GM18858 (cell line): ENCODE measurements around the gene GIMAP7.
"Not testable (repeated sequence)": the region's sequence is repeated elsewhere in the genome, so short reads cannot be mapped to it uniquely, and the experiment has no call there.

Source experiments
- ATAC-seq: cut with Tn5 transposase; IDR thresholded peaks from one replicate; pipeline ENCODE4 v1.9.1; 2021; ENCODE audit not compliant: unreplicated experiment

GIMAP7 gene

DNA sequence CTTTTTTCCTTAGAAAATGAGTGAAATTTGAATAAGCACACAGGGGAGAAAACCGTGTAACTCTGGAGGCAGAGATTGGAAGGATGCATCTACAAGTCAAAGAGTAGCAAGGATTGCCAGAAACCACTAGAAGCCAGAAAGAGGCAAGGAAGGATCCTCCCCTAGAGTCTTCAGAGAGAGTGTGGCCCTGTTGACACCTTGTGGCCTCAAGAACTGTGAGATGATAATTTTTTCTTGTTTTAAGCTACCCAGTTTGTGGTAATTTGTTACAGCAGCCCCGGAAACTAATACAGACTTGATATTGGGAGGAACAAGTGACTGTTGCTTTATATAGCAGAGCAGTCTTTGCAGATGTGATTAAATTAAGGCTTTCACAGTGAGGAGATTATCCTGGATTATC lies 3.6 kb upstream of the GIMAP7 start:
- ATAC-seq = no peak

GRCh38 chr7:150513758-150514157 lies 914 bp upstream of the GIMAP7 start:
- ATAC-seq = no peak

DNA sequence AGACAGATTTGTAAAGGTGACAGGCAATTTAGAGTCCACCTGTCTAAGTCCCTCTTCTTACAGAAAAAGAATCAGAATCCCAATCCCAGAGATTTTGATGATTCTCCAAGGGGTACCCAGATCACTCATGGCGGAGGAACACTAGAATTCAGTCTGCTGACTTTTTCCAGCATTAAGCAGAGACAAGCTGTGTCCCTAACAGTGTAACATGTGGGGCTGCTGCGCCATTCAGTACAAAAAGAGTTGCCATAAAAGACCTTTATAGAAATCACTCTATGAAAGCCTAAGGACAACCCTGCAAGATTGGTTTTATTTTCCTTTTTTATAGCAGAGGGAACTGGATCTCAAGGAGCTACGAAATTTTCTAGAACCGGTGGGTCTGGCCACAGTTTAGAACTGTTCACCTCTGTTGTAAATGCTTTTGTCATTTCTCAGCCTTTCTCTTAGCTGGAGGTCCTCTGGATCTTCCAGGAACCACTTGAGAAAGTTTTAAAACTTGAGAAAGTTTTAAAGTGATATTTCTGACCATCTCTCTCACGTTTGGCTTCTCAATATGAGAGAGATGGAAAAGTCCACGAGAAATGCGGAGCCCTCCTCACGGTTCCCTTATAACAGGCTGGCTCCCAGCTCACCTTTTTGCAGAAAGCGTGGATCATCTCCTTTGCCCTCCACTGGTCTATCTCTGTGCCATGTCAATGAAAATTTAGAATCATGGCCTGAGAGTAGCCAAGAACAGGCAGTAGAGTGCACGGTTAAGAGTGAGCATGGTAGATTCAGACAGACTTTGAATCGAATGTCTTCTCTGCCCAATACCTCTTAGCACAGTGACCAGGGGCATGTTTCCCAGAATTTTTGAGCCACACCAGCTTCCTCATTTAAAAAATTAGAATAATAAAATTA lies 826 bp downstream of the GIMAP7 start:
- no peak for ATAC-seq

- no peak for ATAC-seq
Measured at GRCh38 chr7:150516956-150517745, 2.5 kb downstream of the GIMAP7 start.

- ATAC-seq = no peak
Measured at GRCh38 chr7:150519310-150519709, 4.6 kb downstream of the GIMAP7 start.

DNA sequence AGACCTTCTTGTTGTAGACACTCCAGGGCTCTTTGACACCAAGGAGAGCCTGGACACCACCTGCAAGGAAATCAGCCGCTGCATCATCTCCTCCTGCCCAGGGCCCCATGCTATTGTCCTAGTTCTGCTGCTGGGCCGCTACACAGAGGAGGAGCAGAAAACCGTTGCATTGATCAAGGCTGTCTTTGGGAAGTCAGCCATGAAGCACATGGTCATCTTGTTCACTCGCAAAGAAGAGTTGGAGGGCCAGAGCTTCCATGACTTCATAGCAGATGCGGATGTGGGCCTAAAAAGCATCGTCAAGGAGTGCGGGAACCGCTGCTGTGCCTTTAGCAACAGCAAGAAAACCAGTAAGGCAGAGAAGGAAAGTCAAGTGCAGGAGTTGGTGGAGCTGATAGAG lies 5.5 kb downstream of the GIMAP7 start:
- ATAC-seq = no peak

GRCh38 chr7:150522931-150523330 lies 8.3 kb downstream of the GIMAP7 start:
- not testable (repeated sequence) for ATAC-seq

- no peak for ATAC-seq
Measured at GRCh38 chr7:150524018-150524417, 9.3 kb downstream of the GIMAP7 start.

DNA sequence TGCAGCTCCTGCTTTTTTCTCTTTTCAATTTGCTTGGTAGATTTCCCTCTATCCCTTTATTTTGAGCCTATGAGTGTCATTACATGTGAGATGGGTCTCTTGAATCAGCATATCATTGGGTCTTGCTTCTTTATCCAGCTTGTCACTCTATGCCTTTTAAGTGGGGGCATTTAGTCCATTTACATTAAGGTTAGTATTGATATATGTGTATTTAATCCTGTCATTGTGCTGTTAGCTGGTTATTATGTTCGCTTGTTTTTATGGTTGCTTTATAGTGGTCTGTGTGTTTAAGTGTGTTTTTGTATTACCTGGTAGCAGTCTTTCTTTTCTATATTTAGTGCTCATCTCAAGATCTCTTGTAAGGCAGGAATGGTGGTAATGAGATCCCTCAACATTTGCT lies 17.0 kb downstream of the GIMAP7 start:
- no peak for ATAC-seq

- ATAC-seq = no peak
Measured at GRCh38 chr7:150538259-150538658, 23.6 kb downstream of the GIMAP7 start.

GRCh38 chr7:150553163-150553562 lies 38.5 kb downstream of the GIMAP7 start:
- no peak for ATAC-seq

DNA sequence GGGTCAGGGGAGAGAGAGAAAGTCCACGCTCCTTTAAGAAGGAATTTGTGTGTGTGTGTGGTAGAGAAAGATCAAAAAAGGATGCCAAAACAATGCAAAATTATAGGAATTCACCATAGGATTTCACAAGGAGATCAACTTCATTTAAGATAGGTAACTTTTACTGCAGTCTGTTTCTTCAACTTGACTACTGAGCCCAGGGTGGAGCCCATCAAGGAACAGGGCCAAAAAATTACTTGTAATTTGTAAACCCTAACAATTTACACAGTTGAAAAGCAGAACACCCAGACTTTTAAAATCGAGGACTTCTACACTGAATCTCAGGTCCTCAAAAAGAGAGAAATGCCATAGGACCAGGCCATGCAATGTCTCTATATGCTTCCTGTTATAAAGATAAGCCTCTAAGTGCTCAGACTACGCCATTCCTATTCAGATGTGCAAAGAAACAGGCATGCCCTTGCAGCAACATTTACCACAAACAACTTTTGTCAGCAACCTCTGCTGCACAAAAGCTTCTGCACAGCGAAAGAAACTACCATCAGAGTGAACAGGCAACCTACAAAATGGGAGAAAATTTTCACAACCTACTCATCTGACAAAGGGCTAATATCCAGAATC lies 42.0 kb downstream of the GIMAP7 start:
- no peak for ATAC-seq

- no peak for ATAC-seq
Measured at GRCh38 chr7:150560486-150560885, 45.8 kb downstream of the GIMAP7 start.

- no peak for ATAC-seq
Measured at GRCh38 chr7:150562919-150563318, 48.2 kb downstream of the GIMAP7 start.

DNA sequence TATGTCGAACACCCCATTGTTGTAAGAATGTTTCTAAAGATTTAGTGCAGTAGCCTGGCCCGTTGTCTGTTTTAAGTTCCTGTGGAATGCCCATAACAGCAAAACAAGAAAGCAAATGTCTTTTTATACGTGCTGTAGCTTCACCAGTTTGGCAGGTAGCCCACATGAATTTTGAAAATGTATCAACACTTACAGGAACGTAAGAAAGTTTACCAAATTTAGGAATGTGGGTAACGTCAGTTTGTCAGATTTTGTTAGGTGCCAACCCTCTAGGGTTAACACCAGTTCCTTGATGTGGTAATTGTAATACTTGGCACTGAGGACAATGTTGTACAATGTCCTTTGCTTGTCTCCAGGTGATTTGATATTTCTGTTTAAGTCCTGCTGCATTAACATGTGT lies 49.3 kb downstream of the GIMAP7 start:
- no peak for ATAC-seq

GRCh38 chr7:150564566-150564965 lies 49.9 kb downstream of the GIMAP7 start:
- ATAC-seq = no peak

DNA sequence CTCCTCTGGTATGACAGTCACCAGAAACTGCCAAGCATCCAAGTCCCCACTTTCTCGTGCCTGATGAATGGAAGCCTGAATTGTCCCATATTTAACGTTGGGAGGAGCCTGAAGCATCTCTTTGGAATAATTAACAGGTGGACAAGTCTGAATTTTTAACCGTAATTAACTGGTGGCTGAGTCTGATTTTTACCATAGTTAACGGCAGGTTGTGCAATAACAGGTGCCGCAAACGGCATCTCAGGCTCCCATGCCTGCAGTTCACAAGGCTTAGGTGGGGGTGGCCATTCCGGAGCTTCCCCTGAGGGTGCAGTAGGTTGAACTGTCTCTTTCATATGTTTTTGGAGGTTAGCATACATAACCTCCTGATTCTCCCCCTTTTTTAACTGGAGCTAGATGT lies 50.6 kb downstream of the GIMAP7 start:
- ATAC-seq = no peak

DNA sequence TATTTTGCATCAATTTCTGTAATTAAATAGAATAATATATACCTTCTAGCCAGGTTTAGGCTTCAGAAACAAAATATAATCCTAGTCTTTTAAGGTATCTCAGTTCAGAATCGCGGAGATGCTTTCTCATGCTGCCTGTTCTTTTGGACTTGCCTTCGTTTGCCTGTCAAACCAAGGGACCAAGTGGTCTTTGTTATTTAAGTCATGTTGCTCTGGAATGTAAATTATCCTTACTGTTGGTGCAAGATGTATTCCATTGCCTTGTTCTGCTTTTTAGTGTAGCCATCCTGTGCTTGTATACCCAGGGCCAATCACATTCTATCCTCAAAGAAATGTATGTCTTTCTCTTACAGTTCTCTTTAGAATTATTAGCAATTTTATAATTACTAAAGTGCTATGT lies 51.5 kb downstream of the GIMAP7 start:
- no peak for ATAC-seq

GRCh38 chr7:150566572-150566971 lies 51.9 kb downstream of the GIMAP7 start:
- no peak for ATAC-seq

DNA sequence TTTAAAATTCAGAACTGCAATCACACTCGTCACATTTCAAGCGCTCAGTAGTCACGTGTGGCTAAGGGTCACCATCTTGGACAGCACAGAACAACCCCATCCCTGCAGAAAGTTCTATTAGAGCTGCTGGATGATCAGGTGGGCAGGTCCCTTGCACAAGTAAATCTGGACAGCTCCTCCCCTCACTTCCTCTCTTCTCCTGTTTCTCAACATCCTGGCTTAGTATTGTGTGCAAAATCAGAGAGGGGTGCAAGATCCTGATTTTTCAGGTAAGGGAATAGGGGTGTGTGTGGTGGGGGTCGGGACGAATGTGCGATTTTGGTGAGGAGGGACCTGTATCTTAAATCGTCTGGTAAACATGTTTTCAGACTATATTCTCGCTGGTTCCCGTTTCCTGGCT lies 52.5 kb downstream of the GIMAP7 start, which contains the start of gene GIMAP4:
Gene GIMAP4, plus strand, starts transcription at position 222 of the 400 bp plus-strand sequence. CDS start 2,512 bp downstream, outside the sequence.
- no peak for ATAC-seq

DNA sequence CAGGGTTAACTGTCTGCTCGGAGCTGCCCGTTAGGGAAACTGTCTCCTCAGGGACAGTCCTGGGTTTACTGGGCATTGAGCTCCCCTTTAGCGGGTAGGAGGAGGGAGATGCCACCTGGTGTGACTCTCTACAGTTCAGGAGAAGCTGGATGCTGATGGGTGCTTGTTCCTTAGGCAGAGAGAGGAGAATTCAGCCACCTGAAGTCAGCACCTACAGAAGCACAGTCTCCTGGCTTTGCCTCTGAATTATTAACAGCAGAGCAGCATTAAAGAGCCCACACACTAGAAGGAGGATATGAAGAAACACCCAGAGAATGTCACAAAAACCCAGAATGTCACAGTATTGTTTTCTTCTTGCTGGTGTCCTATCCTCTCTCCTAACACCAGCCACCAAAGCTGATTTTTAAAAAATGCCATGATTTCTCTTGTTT lies 53.2 kb downstream of the GIMAP7 start:
- ATAC-seq = no peak

DNA sequence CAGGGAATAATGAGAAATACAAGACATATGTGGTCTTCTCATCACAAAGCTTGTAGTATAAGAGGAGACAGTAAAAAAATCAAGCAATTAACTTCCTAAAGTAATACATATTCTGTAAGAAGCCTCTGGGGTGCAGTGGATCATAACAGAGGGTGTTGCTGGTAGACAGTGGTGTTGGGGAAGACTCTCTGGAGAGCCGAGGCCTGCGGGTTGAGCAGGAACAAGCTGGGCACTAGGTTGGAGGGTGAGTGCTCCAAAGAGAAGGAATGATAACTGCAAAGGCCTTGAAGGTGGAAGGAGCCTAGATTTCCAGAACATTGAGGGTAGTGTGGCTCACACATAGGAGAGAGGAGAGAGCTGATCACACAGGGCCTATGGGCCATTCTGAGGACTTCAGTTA lies 54.0 kb downstream of the GIMAP7 start:
- no peak for ATAC-seq
